Gastrocnemius medialis (tissue), 4 donors: ENCODE data around the gene HSPA12B. TPM values are rescaled to one million over a fixed set of nuclear protein-coding genes. Genes with fewer than 3 reads are reported as not detected.
"Not testable (repeated sequence)": the region's sequence is repeated elsewhere in the genome, so short reads cannot be mapped to it uniquely, and the experiment has no call there.

ENCODE experiments used
- ATAC-seq, 2 donors: fragments of 150-250 bp; one replicate each; pipeline ENCODE4 v1.9.1; 2016
- DNase-seq, 2 donors: peaks; one replicate each; pipeline ENCODE4 v3.0.0-alpha.2; 2019
- H3K27ac ChIP-seq, 4 donors: fragments of 200-600 bp; sonication (generic); 1 replicate in 1 of 4; 2 replicates in 3 of 4; pipeline ENCODE4 v1.5.1; 2016 to 2018; ENCODE audit warnings: mild to moderate bottlenecking in 2 of 4, moderate library complexity in 1 of 4
- H3K27me3 ChIP-seq, 3 donors: fragments of 200-600 bp; sonication (generic) in 2 of 3; 1 replicate in 1 of 3; 2 replicates in 2 of 3; pipeline versions ENCODE4 v1.5.1 to v1.6.0; 2016 to 2019; ENCODE audit warnings: mild to moderate bottlenecking in 1 of 3, moderate library complexity in 1 of 3
- H3K36me3 ChIP-seq, 2 donors: fragments of 200-600 bp; sonication (generic) in 1 of 2; one replicate each; pipeline ENCODE4 v1.5.1; 2017 to 2018
- H3K4me1 ChIP-seq, 2 donors: fragments of 200-600 bp; sonication (generic) in 1 of 2; one replicate each; pipeline ENCODE4 v1.5.1; 2016 to 2017; ENCODE audit warnings: mild to moderate bottlenecking in 2 of 2
- H3K4me3 ChIP-seq, 4 donors: fragments of 200-600 bp; sonication (generic) in 3 of 4; 1 replicate in 1 of 4; 2 replicates in 3 of 4; pipeline ENCODE4 v1.5.1; 2016 to 2019; ENCODE audit warnings: mild to moderate bottlenecking in 2 of 4
- H3K9me3 ChIP-seq, 3 donors: fragments of 200-600 bp; sonication (generic) in 2 of 3; 1 replicate in 1 of 3; 2 replicates in 2 of 3; pipeline ENCODE4 v1.5.1; 2016 to 2019
- POLR2A ChIP-seq, 2 donors: fragments of 450-650 bp; IDR thresholded peaks; one replicate each; pipeline ENCODE4 v1.6.1; 2017; ENCODE audit warnings: antibody characterized with exemption in 2 of 2, mild to moderate bottlenecking in 2 of 2, moderate library complexity in 2 of 2
- in situ Hi-C, 4 donors: fragments of 200-750 bp; cut with MboI; loops; one replicate each; pipeline versions ENCODE4 v1.15.0 to v1.8.0; 2017; ENCODE audit warnings: low sequenced_read_pairs in 4 of 4
- intact Hi-C: fragments of 100-400 bp; cut with DNase I; formaldehyde crosslinking; loops from one replicate; pipeline ENCODE4 v1.15.1; 2023; ENCODE audit warnings: low total_unique reads
- total RNA-seq, 4 donors: library from RNA; depleted of rRNA; stranded (reverse); fragments of >200 nt; gene quantifications; one replicate each; pipeline versions ENCODE4 v1.1.0 to v1.2.3, GENCODE V29; 2016
- TF ChIP-seq, protein P1 (sequence below), 5 experiments: fragments of 450-650 bp in 3 of 5; fragments of 200-600 bp in 2 of 5; sonication (generic) in 2 of 5; IDR thresholded peaks in 4 of 5; conservative IDR thresholded peaks in 1 of 5; 1 replicate in 4 of 5; 2 replicates in 1 of 5; pipeline ENCODE4 v1.5.1; 2016 to 2019; ENCODE audit warnings: antibody characterized with exemption in 5 of 5, mild to moderate bottlenecking in 3 of 5, moderate library complexity in 3 of 5

The HSPA12B gene
- total RNA-seq, 4 donors from 2014 or later, result 3.7 to 8.5 (median 5.8) TPM

DNA sequence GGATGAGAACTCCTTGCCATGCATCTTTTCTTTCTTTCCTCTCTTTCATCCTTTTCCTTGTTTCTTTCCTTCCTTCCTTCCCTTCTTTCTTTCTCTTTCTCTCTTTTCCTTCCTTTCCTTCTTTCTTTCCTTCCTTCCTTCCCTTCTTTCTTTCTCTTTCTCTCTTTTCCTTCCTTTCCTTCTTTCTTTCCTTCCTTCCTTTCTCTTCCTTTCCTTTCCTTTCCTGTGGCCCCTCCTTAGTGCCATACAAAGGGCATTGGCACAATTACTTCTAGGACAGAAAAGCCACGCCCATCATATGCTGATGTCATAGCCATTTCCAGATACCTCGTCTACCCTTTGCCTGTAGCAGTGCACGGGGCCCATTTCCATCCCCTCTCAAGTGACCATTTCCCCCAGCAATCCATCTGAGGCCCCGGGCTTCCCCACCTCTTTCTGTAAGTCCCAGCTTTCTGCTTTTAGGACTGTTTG is 56.2 kb downstream of the HSPA12B start:
- in situ Hi-C loops, result no loop called here

DNA sequence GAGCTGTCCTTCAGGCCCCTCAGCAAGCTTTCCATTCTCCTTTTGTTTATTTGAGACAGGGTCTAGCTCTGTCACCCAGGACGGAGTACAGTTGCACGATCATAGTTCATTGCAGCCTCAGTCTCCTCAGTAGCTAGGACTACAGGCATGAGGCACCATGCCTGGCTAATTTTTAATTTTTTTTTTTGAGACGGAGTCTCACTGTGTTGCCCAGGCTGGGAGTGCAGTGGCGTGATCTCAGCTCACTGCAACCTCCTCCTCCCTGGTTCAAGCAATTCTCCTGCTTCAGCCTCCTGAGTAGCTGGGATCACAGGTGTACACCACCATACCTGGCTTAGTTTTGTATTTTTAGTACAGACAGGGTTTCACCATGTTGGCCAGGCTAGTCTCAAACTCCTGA is 56.7 kb downstream of the HSPA12B start:
- ATAC-seq, H3K4me3 ChIP-seq, H3K36me3 ChIP-seq, DNase-seq, in situ Hi-C loops, H3K9me3 ChIP-seq, H3K27ac ChIP-seq, H3K27me3 ChIP-seq: not testable (repeated sequence)
- peaks cover 15 to 24% of the 10 kb centered on the region in 2 donors for H3K4me1 ChIP-seq
- intact Hi-C loops, result loop anchor here (5.0 kb wide), 1 partner anchor 298 kb away; no protein-coding TSS in a partner anchor

More for the DNA sequence above, 56.2 kb downstream of the HSPA12B start:
- Histone ChIP-seq H3K4me3 (no peak overlapping the region), H3K27ac (no peak overlapping the region), H3K4me1 (peaks cover 20 to 29% of the 10 kb centered on the region in 2 donors), H3K36me3 (no peaks in the 10 kb centered on the region), H3K9me3 (no peaks in the 10 kb centered on the region), H3K27me3 (no peaks in the 10 kb centered on the region)
- intact Hi-C loops, result loop anchor here (5.0 kb wide), 1 partner anchor 299 kb away; no protein-coding TSS in a partner anchor
- DNase-seq, result no peak
- no peak for ATAC-seq
- TF ChIP-seq, protein P1, sequence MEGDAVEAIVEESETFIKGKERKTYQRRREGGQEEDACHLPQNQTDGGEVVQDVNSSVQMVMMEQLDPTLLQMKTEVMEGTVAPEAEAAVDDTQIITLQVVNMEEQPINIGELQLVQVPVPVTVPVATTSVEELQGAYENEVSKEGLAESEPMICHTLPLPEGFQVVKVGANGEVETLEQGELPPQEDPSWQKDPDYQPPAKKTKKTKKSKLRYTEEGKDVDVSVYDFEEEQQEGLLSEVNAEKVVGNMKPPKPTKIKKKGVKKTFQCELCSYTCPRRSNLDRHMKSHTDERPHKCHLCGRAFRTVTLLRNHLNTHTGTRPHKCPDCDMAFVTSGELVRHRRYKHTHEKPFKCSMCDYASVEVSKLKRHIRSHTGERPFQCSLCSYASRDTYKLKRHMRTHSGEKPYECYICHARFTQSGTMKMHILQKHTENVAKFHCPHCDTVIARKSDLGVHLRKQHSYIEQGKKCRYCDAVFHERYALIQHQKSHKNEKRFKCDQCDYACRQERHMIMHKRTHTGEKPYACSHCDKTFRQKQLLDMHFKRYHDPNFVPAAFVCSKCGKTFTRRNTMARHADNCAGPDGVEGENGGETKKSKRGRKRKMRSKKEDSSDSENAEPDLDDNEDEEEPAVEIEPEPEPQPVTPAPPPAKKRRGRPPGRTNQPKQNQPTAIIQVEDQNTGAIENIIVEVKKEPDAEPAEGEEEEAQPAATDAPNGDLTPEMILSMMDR (IDR thresholded peaks at IDR 0.05 in 4 of 5, conservative IDR thresholded peaks at IDR 0.05 in 1 of 5), result no peak
- no peak for TF ChIP-seq POLR2A (IDR thresholded peaks at IDR 0.05)

DNA sequence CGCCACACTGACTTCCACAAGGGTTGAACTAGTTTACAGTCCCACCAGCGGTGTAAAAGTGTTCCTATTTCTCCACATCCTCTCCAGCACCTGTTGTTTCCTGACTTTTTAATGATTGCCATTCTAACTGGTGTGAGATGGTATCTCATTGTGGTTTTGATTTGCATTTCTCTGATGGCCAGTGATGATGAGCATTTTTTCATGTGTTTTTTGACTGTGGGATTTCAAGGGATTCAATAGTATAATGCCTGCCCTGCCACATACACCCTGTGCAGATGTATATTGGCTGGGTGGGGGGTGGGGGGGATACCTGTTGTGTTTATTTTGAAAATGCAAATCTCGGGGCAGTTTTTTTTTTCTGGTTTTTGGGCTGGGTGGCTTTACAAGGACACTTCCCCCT is 61.7 kb downstream of the HSPA12B start:
- H3K4me3 ChIP-seq, ATAC-seq, in situ Hi-C loops, H3K27me3 ChIP-seq, H3K4me1 ChIP-seq, intact Hi-C loops, DNase-seq, H3K36me3 ChIP-seq, H3K9me3 ChIP-seq, H3K27ac ChIP-seq: not testable (repeated sequence)

DNA sequence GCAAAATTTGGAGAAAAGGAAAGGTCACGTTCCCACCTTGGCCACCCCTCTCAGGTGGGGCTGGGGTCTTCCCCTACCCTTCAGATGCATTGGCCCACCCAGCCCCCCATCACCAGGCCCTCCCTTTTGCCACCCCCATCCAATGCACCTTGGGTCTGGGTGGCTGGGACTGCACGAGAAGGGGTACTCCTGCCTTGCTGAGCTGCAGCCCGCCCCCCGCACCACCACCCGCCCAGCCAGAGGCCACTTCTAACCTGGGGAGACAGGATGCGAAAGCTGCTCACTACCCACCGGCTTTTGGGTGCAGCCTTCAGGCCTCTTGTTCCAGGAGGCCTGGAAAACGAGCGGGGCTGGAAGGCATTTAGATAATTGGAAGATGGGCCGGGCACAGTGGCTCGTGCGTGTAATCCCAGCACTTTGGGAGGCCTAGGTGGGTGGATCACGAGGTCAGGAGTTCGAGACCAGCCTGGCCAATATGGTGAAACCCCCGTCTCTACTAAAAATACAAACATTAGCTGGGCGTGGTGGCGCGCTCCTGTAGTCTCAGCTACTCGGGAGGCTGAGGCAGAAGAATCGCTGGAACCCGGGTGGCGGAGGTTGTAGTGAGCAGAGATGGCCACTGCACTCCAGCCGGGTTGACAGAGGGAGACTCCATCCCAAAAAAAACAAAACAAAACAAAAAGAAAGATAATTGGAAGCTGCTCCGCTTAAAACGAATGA is 62.4 kb downstream of the HSPA12B start:
- Histone ChIP-seq H3K4me3 (peak overlapping the region in 3 of 4 donors; percentile 60 to 79 (median 70)), H3K36me3 (no peaks in the 10 kb centered on the region), H3K27ac (peak overlapping the region; percentile 79 to 94 (median 88)), H3K27me3 (no peaks in the 10 kb centered on the region), H3K4me1 (peaks cover 0 to 5% of the 10 kb centered on the region in 2 donors), H3K9me3 (no peaks in the 10 kb centered on the region)
- in situ Hi-C loops (no loop called here), intact Hi-C loops (no loop called here)
- no peak for DNase-seq
- ATAC-seq, result no peak
- TF ChIP-seq POLR2A (IDR thresholded peaks at IDR 0.05), result no peak
- TF ChIP-seq, protein P1 (IDR thresholded peaks at IDR 0.05 in 4 of 5, conservative IDR thresholded peaks at IDR 0.05 in 1 of 5), result no peak

DNA sequence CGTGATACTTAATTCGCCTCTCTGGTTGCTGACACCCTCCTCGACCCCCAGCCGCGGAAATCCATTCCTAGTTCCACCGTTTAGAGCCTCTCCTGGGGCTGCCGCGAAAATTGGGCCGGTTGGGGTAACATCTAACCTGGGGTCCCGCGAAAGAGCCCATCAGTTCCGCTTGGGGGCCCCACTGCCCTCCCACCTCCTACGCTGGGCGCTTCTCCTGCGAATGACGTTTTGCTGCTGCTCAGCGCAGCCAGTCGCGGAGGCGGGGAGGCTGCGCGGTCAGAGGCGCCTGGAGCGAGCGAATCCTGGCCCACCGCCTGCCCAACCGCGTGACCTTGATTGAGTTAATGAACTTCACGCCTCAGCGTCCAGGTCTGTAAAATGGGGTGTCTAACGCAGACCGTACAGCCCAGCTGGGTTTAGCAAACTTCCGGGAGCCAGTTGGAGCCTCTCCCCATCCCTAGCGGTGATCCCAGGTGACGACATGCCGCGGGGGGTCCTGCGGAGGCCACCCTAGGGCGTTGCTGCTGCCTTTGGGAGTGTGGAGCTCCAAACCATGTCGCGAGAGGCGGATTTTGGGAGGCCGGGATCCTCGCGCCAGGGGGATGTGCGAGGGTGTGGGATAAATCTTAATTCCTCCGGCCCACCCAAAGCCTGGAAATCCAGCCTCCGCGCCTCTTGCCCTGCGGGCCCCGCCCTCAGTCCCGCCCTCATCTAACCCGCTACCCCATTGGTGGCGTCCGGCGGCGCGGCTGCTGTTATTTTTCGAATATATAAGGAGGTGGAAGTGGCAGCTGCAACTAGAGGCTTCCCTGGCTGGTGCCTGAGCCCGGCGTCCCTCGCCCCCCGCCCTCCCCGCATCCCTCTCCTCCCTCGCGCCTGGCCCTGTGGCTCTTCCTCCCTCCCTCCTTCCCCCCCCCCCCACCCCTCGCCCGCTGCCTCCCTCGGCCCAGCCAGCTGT is 63.3 kb downstream of the HSPA12B start, which contains the start of gene CDC25B:
Gene CDC25B (plus strand): TSS at position 800 of the 958 bp plus-strand sequence. CDS start 222 bp downstream, outside the sequence.
- Histone ChIP-seq H3K4me1 (peaks cover 0 to 5% of the 10 kb centered on the region in 2 donors), H3K4me3 (peak within 1 kb of the TSS; percentile 60 to 90 (median 74)), H3K27ac (peak within 1 kb of the TSS; percentile 79 to 94 (median 88)), H3K36me3 (no peaks in the 10 kb centered on the region), H3K27me3 (no peaks in the 10 kb centered on the region), H3K9me3 (no peaks in the 10 kb centered on the region)
- TF ChIP-seq POLR2A (IDR thresholded peaks at IDR 0.05), result peak; percentile 55
- TF ChIP-seq, protein P1 (IDR thresholded peaks at IDR 0.05 in 4 of 5, conservative IDR thresholded peaks at IDR 0.05 in 1 of 5), result peak; percentile 58 to 83 (median 74)
- in situ Hi-C loops (no loop called here), intact Hi-C loops (loop anchor here (1.0 kb wide), 1 partner anchor 25 kb away; the partner anchor contains the start of gene AP5S1)
- peak; percentile 95 to 97 for ATAC-seq
- peak; percentile 90 for DNase-seq
